Neural cell (in vitro differentiated cells): Measurements from ENCODE around the gene CGB7. TPM values are rescaled to one million over a fixed set of nuclear protein-coding genes. Genes with fewer than 3 reads are reported as not detected.
"Not testable (repeated sequence)": the region's sequence is repeated elsewhere in the genome, so short reads cannot be mapped to it uniquely, and the experiment has no call there.

Source experiments
- H2AFZ ChIP-seq: fragments of 200-600, 300-800 bp; sonication (generic), shearing (Covaris generic); 2 replicates; pipeline ENCODE4 v1.6.0; 2014; ENCODE audit warnings: low read depth, mild to moderate bottlenecking, antibody characterized with exemption, low read length, moderate library complexity
- H3F3A ChIP-seq: fragments of 200-600 bp; shearing (Covaris generic); 2 replicates; pipeline ENCODE4 v1.6.1; 2016; ENCODE audit warnings: mild to moderate bottlenecking, moderate library complexity, mixed read lengths, antibody characterized with exemption, low read length; ENCODE audit not compliant: insufficient read depth, poor library complexity, severe bottlenecking
- H3K27ac ChIP-seq: fragments of 200-600, 300-800 bp; sonication (generic), shearing (Covaris generic); 2 replicates; pipeline ENCODE4 v1.5.1; 2014; ENCODE audit warnings: mild to moderate bottlenecking, low read length, moderate library complexity
- H3K27me3 ChIP-seq: fragments of 300-800, 200-600 bp; sonication (generic), shearing (Covaris generic); 2 replicates; pipeline ENCODE4 v1.6.0; 2014; ENCODE audit warnings: mild to moderate bottlenecking, low read depth, low read length, moderate library complexity; ENCODE audit not compliant: insufficient read depth
- H3K36me3 ChIP-seq: fragments of 300-800, 200-600 bp; sonication (generic), shearing (Covaris generic); 2 replicates; pipeline ENCODE4 v1.5.1; 2014; ENCODE audit warnings: mild to moderate bottlenecking, antibody characterized with exemption, low read length, moderate library complexity; ENCODE audit not compliant: insufficient read depth
- H3K4me2 ChIP-seq: fragments of 300-800, 200-600 bp; sonication (generic), shearing (Covaris generic); 2 replicates; pipeline ENCODE4 v1.6.0; 2014; ENCODE audit warnings: mild to moderate bottlenecking, low read length
- H3K4me3 ChIP-seq: fragments of 300-800, 200-600 bp; sonication (generic), shearing (Covaris generic); 2 replicates; pipeline ENCODE4 v1.5.1; 2014; ENCODE audit warnings: mild to moderate bottlenecking, low read length, moderate library complexity
- H3K79me2 ChIP-seq: fragments of 200-600 bp; shearing (Covaris generic); replicated peaks from 2 replicates; pipeline ENCODE4 v1.6.0; 2014; ENCODE audit warnings: mild to moderate bottlenecking, low read length, moderate library complexity; ENCODE audit not compliant: insufficient read depth
- H3K9ac ChIP-seq: fragments of 300-800, 200-600 bp; sonication (generic), shearing (Covaris generic); 2 replicates; pipeline ENCODE4 v1.6.1; 2016; ENCODE audit warnings: mild to moderate bottlenecking, low read length, mixed read lengths
- H3K9me2 ChIP-seq: fragments of 200-600 bp; shearing (Covaris generic); 2 replicates; pipeline ENCODE4 v1.6.1; 2016; ENCODE audit warnings: mild to moderate bottlenecking, low read length, mixed read lengths; ENCODE audit not compliant: insufficient read depth
- H3K9me3 ChIP-seq: fragments of 200-600, 300-800 bp; sonication (generic), shearing (Covaris generic); 2 replicates; pipeline ENCODE4 v1.6.1; 2016; ENCODE audit warnings: mild to moderate bottlenecking, mixed run types, low read length, moderate library complexity, mixed read lengths
- H4K20me1 ChIP-seq: fragments of 200-600 bp; shearing (Covaris generic); 2 replicates; pipeline ENCODE4 v1.6.1; 2016; ENCODE audit warnings: mild to moderate bottlenecking, mixed run types; ENCODE audit not compliant: insufficient read depth
- CTCF ChIP-seq: fragments of 450-650 bp; IDR thresholded peaks from 2 replicates; pipeline ENCODE4 v1.5.1; 2014; ENCODE audit warnings: antibody characterized with exemption, mild to moderate bottlenecking, moderate library complexity; ENCODE audit not compliant: poor library complexity, severe bottlenecking
- EP300 ChIP-seq: fragments of 450-650 bp; conservative IDR thresholded peaks from 2 replicates; pipeline ENCODE4 v1.6.1; 2014; ENCODE audit warnings: antibody characterized with exemption, mild to moderate bottlenecking, moderate library complexity; ENCODE audit not compliant: poor library complexity, severe bottlenecking
- EZH2 ChIP-seq: fragments of 200-600, 300-800 bp; shearing (Covaris generic), sonication (generic); IDR thresholded peaks from 2 replicates; pipeline ENCODE4 v1.6.1; 2014; ENCODE audit warnings: antibody characterized with exemption, low read length, borderline replicate concordance, mild to moderate bottlenecking; ENCODE audit not compliant: insufficient read depth, poor library complexity, severe bottlenecking
- MXI1 ChIP-seq: fragments of 450-650 bp; conservative IDR thresholded peaks from 2 replicates; pipeline ENCODE4 v1.6.1; 2014; ENCODE audit warnings: antibody characterized with exemption, mild to moderate bottlenecking; ENCODE audit not compliant: poor library complexity, severe bottlenecking
- RAD21 ChIP-seq: fragments of 450-650 bp; conservative IDR thresholded peaks from 2 replicates; pipeline ENCODE4 v1.6.1; 2014; ENCODE audit warnings: antibody characterized with exemption, mild to moderate bottlenecking, moderate library complexity
- REST ChIP-seq: IDR thresholded peaks from 2 replicates; pipeline ENCODE4 v1.6.1; 2012; ENCODE audit warnings: borderline replicate concordance
- SMC3 ChIP-seq: fragments of 450-650 bp; conservative IDR thresholded peaks from 2 replicates; pipeline ENCODE4 v1.6.1; 2014; ENCODE audit warnings: antibody characterized with exemption, mild to moderate bottlenecking, moderate library complexity; ENCODE audit not compliant: poor library complexity
- TAF1 ChIP-seq: IDR thresholded peaks from 2 replicates; pipeline ENCODE4 v1.6.1; 2012; ENCODE audit warnings: low read depth
- polyA plus RNA-seq: library from polyadenylated mRNA; depleted of rRNA; stranded (reverse); fragments of >200 nt; gene quantifications from 2 replicates; pipeline ENCODE4 v1.2.3, GENCODE V29; 2014

The CGB7 gene
- polyA plus RNA-seq, 1 donor from 2014 or later: not detected

GRCh38 chr19:49018388-49019241, 38.9 kb downstream of the CGB7 start:
- not testable (repeated sequence) for H3K36me3 ChIP-seq, H2AFZ ChIP-seq

GRCh38 chr19:49017666-49018351, 39.7 kb downstream of the CGB7 start:
- TF ChIP-seq MXI1 (no peak), SMC3 (no peak), CTCF (peak; percentile 38), TAF1 (no peak), RAD21 (no peak), EZH2 (no peak), EP300 (no peak)
- H3K27me3 ChIP-seq: peaks cover 13% of the 10 kb centered on the region

More at GRCh38 chr19:49018388-49019241, 38.9 kb downstream of the CGB7 start:
- not testable (repeated sequence) for H3K9me2 ChIP-seq, H3F3A ChIP-seq, H3K9ac ChIP-seq, H3K4me3 ChIP-seq, H3K4me2 ChIP-seq, H3K79me2 ChIP-seq, H3K9me3 ChIP-seq, H4K20me1 ChIP-seq, H3K27ac ChIP-seq
- H3K27me3 ChIP-seq: peaks cover 13% of the 10 kb centered on the region

GRCh38 chr19:49017041-49017665, 40.4 kb downstream of the CGB7 start, which contains the start of gene LHB:
Gene LHB (minus strand): TSS chr19:49017091. CDS start chr19:49017081, 10 bp downstream.
- Histone ChIP-seq H3K4me2 (no peak within 1 kb of the TSS), H3K4me3 (no peak within 1 kb of the TSS), H2AFZ (no peak within 1 kb of the TSS), H3F3A (no peaks in the 10 kb centered on the region), H3K36me3 (no peaks in the 10 kb centered on the region), H4K20me1 (no peaks in the 10 kb centered on the region), H3K9me3 (no peaks in the 10 kb centered on the region), H3K9me2 (no peaks in the 10 kb centered on the region), H3K9ac (no peak within 1 kb of the TSS), H3K79me2 (no peaks in the 10 kb centered on the region), H3K27me3 (peaks cover 13% of the 10 kb centered on the region), H3K27ac (no peak within 1 kb of the TSS)
- TF ChIP-seq SMC3 (no peak), EP300 (no peak), CTCF (no peak), RAD21 (no peak), REST (no peak), MXI1 (no peak), TAF1 (no peak), EZH2 (no peak)

More at GRCh38 chr19:49017666-49018351, 39.7 kb downstream of the CGB7 start:
- H3F3A ChIP-seq: no peaks in the 10 kb centered on the region
- H2AFZ ChIP-seq: no peak overlapping the region
- no peak overlapping the region for H3K4me2 ChIP-seq
- H3K27ac ChIP-seq: no peak overlapping the region
- no peak overlapping the region for H3K4me3 ChIP-seq
- H3K9me2 ChIP-seq: no peaks in the 10 kb centered on the region
- H3K36me3 ChIP-seq: no peaks in the 10 kb centered on the region
- no peaks in the 10 kb centered on the region for H3K79me2 ChIP-seq
- no peak overlapping the region for H3K9ac ChIP-seq
- no peaks in the 10 kb centered on the region for H3K9me3 ChIP-seq
- H4K20me1 ChIP-seq: no peaks in the 10 kb centered on the region
